Trophoblast cell (in vitro differentiated cells and primary cell): ENCODE data around the gene SIPA1L3.

Experiments used
- DNase-seq, 2 donors: peaks; one replicate each; pipeline ENCODE4 v3.0.0-alpha.2; 2016
- H2AFZ ChIP-seq: 2 replicates; pipeline ENCODE4 v1.6.1; 2013; ENCODE audit warnings: low read length, moderate library complexity, mild to moderate bottlenecking; ENCODE audit not compliant: insufficient read depth, poor library complexity
- H2AK5ac ChIP-seq: 2 replicates; pipeline ENCODE4 v1.6.1; 2013; ENCODE audit warnings: mild to moderate bottlenecking, low read length
- H2BK120ac ChIP-seq: 2 replicates; pipeline ENCODE4 v1.6.1; 2013; ENCODE audit warnings: low read length, mild to moderate bottlenecking, moderate library complexity; ENCODE audit not compliant: insufficient read depth, poor library complexity
- H2BK12ac ChIP-seq: 2 replicates; pipeline ENCODE4 v1.6.1; 2013; ENCODE audit warnings: mild to moderate bottlenecking, low read length, moderate library complexity
- H2BK5ac ChIP-seq: 2 replicates; pipeline ENCODE4 v1.6.1; 2013; ENCODE audit warnings: low read length, low read depth, moderate library complexity, mild to moderate bottlenecking; ENCODE audit not compliant: poor library complexity
- H3K14ac ChIP-seq: 2 replicates; pipeline ENCODE4 v1.6.1; 2013; ENCODE audit warnings: mild to moderate bottlenecking, low read length
- H3K18ac ChIP-seq: 2 replicates; pipeline ENCODE4 v1.6.1; 2013; ENCODE audit warnings: mild to moderate bottlenecking, low read length
- H3K23ac ChIP-seq: 2 replicates; pipeline ENCODE4 v1.6.1; 2013; ENCODE audit warnings: low read length
- H3K27ac ChIP-seq: 2 replicates; pipeline ENCODE4 v1.5.1; 2013; ENCODE audit warnings: low read depth, mild to moderate bottlenecking, inconsistent platforms, low read length, moderate library complexity
- H3K27me3 ChIP-seq: 2 replicates; pipeline ENCODE4 v1.6.1; 2013; ENCODE audit warnings: inconsistent platforms, mild to moderate bottlenecking, low read length, moderate library complexity; ENCODE audit not compliant: insufficient read depth
- H3K36me3 ChIP-seq, 2 experiments: 1 replicate in 1 of 2; 2 replicates in 1 of 2; pipeline ENCODE4 v1.6.1; 2013; ENCODE audit warnings: low read length in 2 of 2, mild to moderate bottlenecking in 2 of 2, moderate library complexity in 1 of 2; ENCODE audit not compliant: insufficient read depth in 2 of 2, control insufficient read depth in 1 of 2
- H3K4ac ChIP-seq: 2 replicates; pipeline ENCODE4 v1.6.1; 2013; ENCODE audit warnings: low read depth, mild to moderate bottlenecking, low read length, moderate library complexity
- H3K4me1 ChIP-seq, 2 experiments: 1 replicate in 1 of 2; 2 replicates in 1 of 2; pipeline ENCODE4 v1.6.1; 2013; ENCODE audit warnings: low read length in 2 of 2, mild to moderate bottlenecking in 2 of 2, moderate library complexity in 1 of 2; ENCODE audit not compliant: insufficient read depth in 2 of 2, control insufficient read depth in 1 of 2
- H3K4me2 ChIP-seq: 2 replicates; pipeline ENCODE4 v1.6.1; 2013; ENCODE audit warnings: inconsistent platforms, mild to moderate bottlenecking, low read length, moderate library complexity
- H3K4me3 ChIP-seq: 2 replicates; pipeline ENCODE4 v1.5.1; 2013; ENCODE audit warnings: mild to moderate bottlenecking, low read depth, low read length, inconsistent platforms
- H3K79me1 ChIP-seq: one replicate; pipeline ENCODE4 v1.6.1; 2013; ENCODE audit warnings: low read length
- H3K79me2 ChIP-seq: 2 replicates; pipeline ENCODE4 v1.6.1; 2013; ENCODE audit warnings: low read length, mild to moderate bottlenecking; ENCODE audit not compliant: control insufficient read depth, insufficient read depth, poor library complexity
- H3K9ac ChIP-seq: 2 replicates; pipeline ENCODE4 v1.6.1; 2013; ENCODE audit warnings: mild to moderate bottlenecking, low read length
- H3K9me3 ChIP-seq: 2 replicates; pipeline ENCODE4 v1.6.1; 2013; ENCODE audit warnings: low read depth, mild to moderate bottlenecking, control low read depth, inconsistent platforms, low read length; ENCODE audit not compliant: insufficient read depth
- H4K12ac ChIP-seq: 2 replicates; pipeline ENCODE4 v1.6.1; 2013; ENCODE audit warnings: low read depth, mild to moderate bottlenecking, low read length, moderate library complexity
- H4K8ac ChIP-seq: 2 replicates; pipeline ENCODE4 v1.6.1; 2013; ENCODE audit warnings: low read depth, mild to moderate bottlenecking, low read length, moderate library complexity
- H4K91ac ChIP-seq: one replicate; pipeline ENCODE4 v1.6.1; 2013; ENCODE audit warnings: low read depth, mild to moderate bottlenecking, low read length, moderate library complexity
- WGBS: extraction: QIAGEN DNeasy Blood & Tissue Kit; methylation state at CpG from one replicate; pipeline ENCODE4 v1.1.7; 2013; ENCODE audit warnings: missing lambda C conversion rate; ENCODE audit not compliant: insufficient read length, insufficient coverage; ENCODE audit errors: extremely low coverage; 5-methylcytosine and 5-hydroxymethylcytosine counted together

The SIPA1L3 gene

GRCh38 chr19:37946132-37946531 is 39.1 kb downstream of the SIPA1L3 start:
- no peak overlapping the region for H3K4ac ChIP-seq
- no peak overlapping the region for H3K4me3 ChIP-seq
- no peak overlapping the region for H3K9ac ChIP-seq
- H3K36me3 ChIP-seq, result no peaks in the 10 kb centered on the region
- no peak overlapping the region for H2BK120ac ChIP-seq
- H3K79me2 ChIP-seq, result peaks cover 3% of the 10 kb centered on the region
- no peak overlapping the region for H2AK5ac ChIP-seq
- H3K4me1 ChIP-seq, result peaks cover 2% of the 10 kb centered on the region in 2 experiments
- no peak for DNase-seq
- H4K8ac ChIP-seq, result no peak overlapping the region
- no peaks in the 10 kb centered on the region for H3K27me3 ChIP-seq
- H2BK5ac ChIP-seq, result no peak overlapping the region
- H3K23ac ChIP-seq, result no peak overlapping the region
- H3K18ac ChIP-seq, result no peak overlapping the region
- no peak overlapping the region for H3K4me2 ChIP-seq
- no peak overlapping the region for H3K14ac ChIP-seq
- no CpG with 5 or more reads among the region's 6 CpGs for WGBS
- H3K9me3 ChIP-seq, result no peaks in the 10 kb centered on the region
- no peak overlapping the region for H2BK12ac ChIP-seq
- no peak overlapping the region for H3K27ac ChIP-seq
- H4K12ac ChIP-seq, result no peak overlapping the region
- H4K91ac ChIP-seq, result no peak overlapping the region
- no peak overlapping the region for H2AFZ ChIP-seq
- H3K79me1 ChIP-seq, result no peaks in the 10 kb centered on the region

GRCh38 chr19:37947778-37948177 is 40.8 kb downstream of the SIPA1L3 start:
- Histone ChIP-seq H3K27ac (no peak overlapping the region), H3K4me2 (no peak overlapping the region), H3K36me3 (no peaks in the 10 kb centered on the region), H3K4me3 (no peak overlapping the region), H2BK5ac (no peak overlapping the region), H3K4me1 (peaks cover 0 to 2% of the 10 kb centered on the region in 2 experiments), H3K4ac (no peak overlapping the region), H2AFZ (no peak overlapping the region), H4K8ac (no peak overlapping the region), H2BK12ac (no peak overlapping the region), H4K12ac (no peak overlapping the region), H3K27me3 (no peaks in the 10 kb centered on the region), H3K14ac (no peak overlapping the region), H3K9ac (no peak overlapping the region), H3K79me1 (no peaks in the 10 kb centered on the region), H4K91ac (no peak overlapping the region), H2AK5ac (no peak overlapping the region), H3K18ac (peak overlapping the region; percentile 39), H3K23ac (no peak overlapping the region), H3K9me3 (no peaks in the 10 kb centered on the region), H3K79me2 (peaks cover 4% of the 10 kb centered on the region), H2BK120ac (no peak overlapping the region)
- no CpG with 5 or more reads among the region's 5 CpGs for WGBS
- no peak for DNase-seq

GRCh38 chr19:37948362-37948761 is 41.4 kb downstream of the SIPA1L3 start:
- no peak overlapping the region for H2AK5ac ChIP-seq
- H3K9me3 ChIP-seq, result no peaks in the 10 kb centered on the region
- no CpG with 5 or more reads among the region's 6 CpGs for WGBS
- no peak overlapping the region for H3K9ac ChIP-seq
- H2BK5ac ChIP-seq, result no peak overlapping the region
- no peak overlapping the region for H3K4me2 ChIP-seq
- H3K27ac ChIP-seq, result no peak overlapping the region
- H3K4me3 ChIP-seq, result no peak overlapping the region
- H3K79me2 ChIP-seq, result peaks cover 5% of the 10 kb centered on the region
- no peak overlapping the region for H2AFZ ChIP-seq
- H4K12ac ChIP-seq, result no peak overlapping the region
- no peak overlapping the region for H3K14ac ChIP-seq
- H3K79me1 ChIP-seq, result no peaks in the 10 kb centered on the region
- H4K91ac ChIP-seq, result no peak overlapping the region
- no peak overlapping the region for H4K8ac ChIP-seq
- no peak overlapping the region for H3K4ac ChIP-seq
- peaks cover 0 to 2% of the 10 kb centered on the region in 2 experiments for H3K4me1 ChIP-seq
- H3K18ac ChIP-seq, result no peak overlapping the region
- H2BK120ac ChIP-seq, result no peak overlapping the region
- no peak for DNase-seq
- no peak overlapping the region for H2BK12ac ChIP-seq
- no peak overlapping the region for H3K23ac ChIP-seq
- no peaks in the 10 kb centered on the region for H3K36me3 ChIP-seq
- no peaks in the 10 kb centered on the region for H3K27me3 ChIP-seq

GRCh38 chr19:37950471-37951175 is 43.6 kb downstream of the SIPA1L3 start:
- Histone ChIP-seq H3K4me3 (no peak overlapping the region), H2AK5ac (no peak overlapping the region), H2BK5ac (no peak overlapping the region), H3K4me2 (no peak overlapping the region), H3K4ac (peak overlapping the region; percentile 20), H4K91ac (no peak overlapping the region), H3K23ac (no peak overlapping the region), H3K9me3 (no peaks in the 10 kb centered on the region), H3K79me2 (peaks cover 5% of the 10 kb centered on the region), H3K36me3 (no peaks in the 10 kb centered on the region), H2BK120ac (no peak overlapping the region), H4K8ac (no peak overlapping the region), H3K14ac (no peak overlapping the region), H2AFZ (no peak overlapping the region), H3K9ac (no peak overlapping the region), H3K27ac (no peak overlapping the region), H4K12ac (no peak overlapping the region), H3K79me1 (no peaks in the 10 kb centered on the region), H2BK12ac (no peak overlapping the region), H3K18ac (no peak overlapping the region), H3K27me3 (no peaks in the 10 kb centered on the region), H3K4me1 (peaks cover 0 to 4% of the 10 kb centered on the region in 2 experiments)
- DNase-seq, result no peak
- no CpG with 5 or more reads among the region's 25 CpGs for WGBS
